Measurements from ENCODE around the gene DPP3. TPM values are rescaled to one million over a fixed set of nuclear protein-coding genes. Genes with fewer than 3 reads are reported as not detected.
"Not testable (repeated sequence)": the region's sequence is repeated elsewhere in the genome, so short reads cannot be mapped to it uniquely, and the experiment has no call there.

DPP3 gene
- total RNA-seq, 1 donor from 2014 or later: 21.2 TPM

- DNase-seq: no peak
These were observed 52.5 kb downstream of the DPP3 start for GRCh38 chr11:66532784-66533183.

- no peak for DNase-seq
These were observed 59.1 kb downstream of the DPP3 start for GRCh38 chr11:66539170-66539869.

DNA sequence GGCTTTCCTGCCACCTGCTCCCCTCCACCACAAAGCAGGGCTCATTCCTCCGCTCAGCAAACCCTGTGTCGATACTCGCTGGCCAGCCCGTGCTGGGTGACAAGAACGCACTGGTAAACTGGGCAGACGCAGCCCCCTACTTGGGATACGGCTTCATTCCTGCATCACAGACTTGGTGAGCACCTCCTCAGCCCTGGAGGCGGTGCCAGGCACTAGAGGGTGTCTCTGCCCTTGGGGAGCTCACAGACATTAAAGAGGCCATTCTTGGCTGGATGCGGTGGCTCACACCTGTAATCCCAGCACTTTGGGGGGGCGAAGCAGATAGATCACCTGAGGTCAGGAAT is 59.6 kb downstream of the DPP3 start:
- no peak for DNase-seq

GRCh38 chr11:66540598-66540997 is 60.4 kb downstream of the DPP3 start:
- DNase-seq: not testable (repeated sequence)

DNA sequence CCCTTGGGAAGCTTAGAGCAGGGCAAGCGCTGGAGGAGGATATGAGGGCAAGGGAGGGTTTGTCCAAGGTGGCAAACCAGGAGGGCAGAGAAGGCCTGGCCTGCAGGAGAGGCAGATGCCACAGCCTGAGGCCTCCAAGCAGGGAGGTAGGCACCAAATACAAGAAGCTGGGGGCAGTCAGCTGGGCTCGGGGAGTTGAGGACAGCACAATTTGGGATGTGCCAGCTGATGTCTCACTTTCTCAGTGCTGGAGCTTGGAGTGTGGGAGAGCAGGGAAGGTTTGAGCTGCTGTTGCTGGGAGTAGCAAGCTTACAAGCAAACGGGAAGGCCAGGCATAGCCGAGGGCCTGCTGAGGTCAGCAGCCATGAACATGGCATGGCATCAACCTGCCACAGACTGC is 61.7 kb downstream of the DPP3 start:
- no peak for DNase-seq

DNA sequence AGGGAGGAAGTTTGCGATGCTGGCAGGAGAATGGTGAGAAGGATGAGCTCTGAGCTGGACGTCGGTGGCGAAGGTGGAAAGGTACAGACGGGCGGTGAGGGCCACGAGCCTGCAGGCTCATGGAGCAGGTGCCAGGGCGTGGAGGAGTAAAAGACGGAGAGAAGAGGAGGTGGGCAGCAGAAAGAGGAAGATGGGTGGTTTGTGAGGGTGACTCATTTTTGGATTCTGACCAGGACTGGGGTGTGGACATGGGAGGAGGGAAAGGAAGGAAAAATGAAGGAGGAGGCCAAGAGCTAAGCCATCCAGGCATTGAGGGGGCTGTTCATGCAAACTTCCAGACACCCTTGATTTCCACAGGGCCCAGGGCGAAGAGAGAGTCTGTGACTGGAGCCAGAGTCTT is 62.1 kb downstream of the DPP3 start:
- DNase-seq: no peak

- peak; percentile 82 for DNase-seq
These were observed 63.3 kb downstream of the DPP3 start for GRCh38 chr11:66543263-66544107.

DNA sequence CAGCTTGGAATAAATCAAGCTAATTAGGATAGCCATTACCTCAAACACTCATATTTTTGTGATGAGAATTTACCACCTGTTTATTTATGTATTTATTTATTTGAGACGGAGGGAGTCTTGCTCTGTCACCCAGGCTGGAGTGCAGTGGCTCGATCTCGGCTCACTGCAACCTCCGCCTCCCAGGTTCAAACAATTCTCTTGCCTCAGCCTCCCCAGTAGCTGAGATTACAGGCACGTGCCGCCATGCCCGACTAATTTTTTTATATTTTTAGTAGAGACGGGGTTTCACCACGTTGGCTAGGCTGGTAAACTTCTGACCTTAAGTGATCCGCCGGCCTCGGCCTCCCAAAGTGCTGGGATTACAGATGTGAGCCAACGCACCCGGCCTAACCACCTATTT is 64.7 kb downstream of the DPP3 start:
- not testable (repeated sequence) for DNase-seq

DNA sequence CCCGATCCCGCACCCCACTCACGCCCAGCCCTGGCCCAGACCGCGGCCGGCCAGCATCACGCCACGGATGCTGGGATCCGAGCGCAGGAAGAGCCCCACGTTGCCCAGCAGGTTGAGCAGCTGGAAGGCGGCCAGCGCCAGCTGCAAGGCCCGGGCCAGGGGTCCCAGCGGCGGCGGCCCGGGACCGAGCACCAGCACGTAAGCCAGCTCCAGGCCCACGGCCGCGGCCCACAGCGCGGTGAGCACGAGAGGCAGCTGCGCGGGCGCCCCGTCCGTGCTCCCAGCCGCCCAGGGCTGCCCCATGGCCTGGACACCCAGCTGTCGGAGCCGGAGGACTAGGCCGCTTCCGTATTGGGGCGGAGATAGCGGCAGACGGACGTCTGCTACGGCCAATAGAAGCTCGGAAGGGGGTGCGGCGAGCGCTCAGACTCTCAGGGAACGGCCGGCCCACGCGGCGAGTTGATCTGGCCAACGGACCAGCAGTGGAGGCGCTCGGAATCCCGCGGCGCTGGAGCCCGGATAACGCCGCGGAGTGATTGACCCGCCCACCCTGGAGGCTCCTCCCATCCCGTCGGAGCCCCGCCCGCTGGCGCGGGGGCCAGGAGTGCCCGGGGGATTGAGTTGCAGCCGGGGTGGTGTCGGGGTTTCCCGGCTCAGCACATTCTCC is 65.6 kb downstream of the DPP3 start, which contains the start of gene ZDHHC24:
Gene ZDHHC24, minus strand, starts transcription at position 348 of the 667 bp plus-strand sequence. Its CDS starts 45 bp downstream, at position 303.
- peak; percentile 96 for DNase-seq

DNA sequence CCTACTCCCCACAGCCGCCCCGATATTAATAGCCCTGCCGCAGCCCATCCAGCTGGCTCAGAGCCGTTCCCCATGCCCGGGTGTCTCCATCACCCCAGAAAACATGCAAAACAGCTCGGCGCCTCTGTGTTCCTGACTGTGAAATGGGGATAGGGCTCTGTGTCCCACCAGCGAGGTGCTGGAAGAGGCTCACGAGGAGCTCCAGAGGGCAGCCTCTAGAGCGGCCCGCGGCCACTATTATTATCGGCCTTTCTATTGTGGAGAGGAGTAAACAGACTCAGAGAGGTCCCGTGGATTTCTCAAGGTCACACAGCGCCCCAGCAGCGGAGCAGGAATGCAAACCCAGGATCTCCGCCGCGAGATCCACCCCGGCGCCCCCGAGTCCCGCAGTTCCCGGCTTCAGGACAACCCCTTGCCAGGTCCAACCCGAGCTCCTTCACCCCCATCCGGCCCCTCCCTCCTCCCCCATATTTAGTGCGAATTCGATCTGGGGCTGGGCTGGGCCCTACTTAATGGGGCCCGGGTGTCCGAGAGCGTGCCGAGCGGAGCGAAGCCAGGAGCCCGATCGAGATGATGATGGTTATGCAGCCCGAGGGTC is 66.2 kb downstream of the DPP3 start, which contains the start of gene ACTN3:
Gene ACTN3, plus strand, starts transcription at position 536 of the 598 bp plus-strand sequence. Its CDS starts 35 bp downstream, at position 571.
- DNase-seq: peak; percentile 72

DNA sequence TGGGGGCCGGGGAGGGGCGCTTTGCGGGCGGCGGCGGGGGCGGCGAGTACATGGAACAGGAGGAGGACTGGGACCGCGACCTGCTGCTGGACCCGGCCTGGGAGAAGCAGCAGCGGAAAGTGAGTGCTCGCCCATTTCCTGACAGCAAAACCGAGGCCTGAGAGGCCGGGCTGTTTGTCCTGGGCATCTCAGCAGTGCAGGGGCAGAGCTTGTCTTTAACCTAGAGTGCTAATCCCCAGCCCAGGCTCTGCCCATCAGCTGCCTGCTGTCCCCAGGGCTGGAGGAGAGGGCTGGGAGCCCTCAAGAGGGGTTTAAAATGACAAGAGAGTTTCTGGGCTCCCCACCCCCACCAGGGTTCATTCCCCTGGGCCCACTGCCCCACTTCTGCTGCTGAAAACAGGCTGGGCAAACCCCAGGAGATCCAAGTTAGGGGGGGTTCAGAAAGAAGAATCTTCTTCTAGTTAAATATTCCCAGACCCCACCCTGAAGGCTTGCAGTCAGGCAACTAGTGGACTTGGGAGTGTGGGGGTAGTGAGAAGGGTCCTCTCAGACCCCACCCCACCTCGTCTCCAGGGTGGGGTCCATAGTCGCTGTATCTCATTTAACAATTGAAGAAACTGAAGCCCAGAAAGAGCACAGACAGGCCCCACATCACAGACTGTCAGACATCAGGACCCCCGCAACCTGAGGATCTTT is 66.9 kb downstream of the DPP3 start:
- DNase-seq: peak; percentile 49

- peak; percentile 74 for DNase-seq
These were observed 67.4 kb downstream of the DPP3 start for GRCh38 chr11:66547662-66548009.

DNA sequence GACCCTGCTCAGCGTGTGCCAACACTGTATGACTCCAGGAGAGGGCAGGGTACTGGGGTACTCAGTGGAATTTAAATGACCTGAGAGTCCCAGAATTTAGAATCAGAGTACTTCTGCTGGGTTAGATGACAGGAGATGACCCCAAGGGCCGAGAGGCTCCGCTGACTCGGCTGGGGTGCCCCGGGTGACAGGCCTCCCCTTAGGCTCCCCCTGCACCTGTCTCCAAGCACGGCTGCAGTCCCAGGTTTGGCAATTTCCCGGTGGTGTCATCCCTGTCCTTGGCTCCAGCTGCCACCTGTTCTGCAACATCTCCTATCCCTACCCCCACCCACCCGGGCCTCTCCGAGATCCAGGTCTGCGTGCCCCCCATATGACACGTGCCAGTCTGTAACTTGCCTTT is 67.8 kb downstream of the DPP3 start:
- DNase-seq: peak; percentile 54

DNA sequence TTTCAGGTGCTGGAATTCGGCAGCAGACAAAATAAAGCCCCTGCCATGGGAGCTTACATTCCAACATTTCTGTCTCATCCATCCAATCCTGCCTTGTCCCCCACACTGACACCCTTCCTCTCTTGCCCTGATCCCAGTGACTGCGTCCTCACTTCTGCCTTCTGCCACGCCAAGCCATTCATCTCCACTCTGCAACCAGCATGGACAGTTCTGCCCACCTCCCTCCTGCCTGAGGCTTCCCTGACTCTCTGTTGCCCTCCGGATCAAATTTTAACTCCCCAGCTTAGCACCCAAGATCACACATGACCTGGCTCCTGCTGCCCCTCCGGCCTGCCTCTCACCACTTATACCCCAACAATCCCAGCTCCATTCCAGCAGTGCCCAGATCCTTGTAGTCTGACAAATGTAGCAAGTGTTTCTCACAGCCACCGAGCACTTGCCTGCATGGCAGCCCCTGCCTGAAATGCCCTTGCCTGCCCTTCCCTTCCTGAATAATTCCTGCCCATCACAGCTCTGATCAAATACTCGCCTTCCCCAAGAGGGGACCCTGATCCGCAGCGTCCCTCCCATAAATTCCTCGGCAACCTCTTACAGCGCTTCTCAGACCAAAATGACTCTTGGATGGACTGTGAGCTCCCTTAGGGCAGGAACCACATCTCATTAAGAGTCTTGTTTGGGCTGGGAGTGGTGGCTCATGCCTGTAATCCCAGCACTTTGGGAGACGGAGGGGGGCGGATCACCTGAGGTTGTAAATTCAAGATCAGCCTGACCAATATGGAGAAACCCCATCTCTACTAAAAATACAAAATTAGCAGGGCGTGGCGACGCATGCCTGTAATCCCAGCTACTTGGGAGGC is 68.8 kb downstream of the DPP3 start:
- DNase-seq: peak; percentile 12

DNA sequence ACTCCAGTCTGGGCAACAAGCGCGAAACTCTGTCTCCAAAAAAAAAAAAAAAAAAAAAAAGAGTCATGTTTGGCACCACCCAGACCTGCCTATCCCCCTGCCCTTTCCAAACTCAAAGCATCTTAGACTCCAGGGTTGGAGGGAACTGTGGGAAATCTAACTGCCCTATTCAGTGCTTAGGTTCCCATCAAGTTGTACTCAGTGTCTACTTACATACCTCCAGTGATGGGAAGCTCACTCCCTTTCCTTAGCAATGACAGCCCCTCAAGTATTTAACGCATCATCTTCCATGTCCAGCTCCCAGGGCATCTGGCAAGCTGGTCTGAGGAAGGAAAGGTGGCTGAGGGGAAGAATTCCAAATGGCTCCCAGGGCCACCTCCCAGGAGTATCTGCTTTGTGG is 69.5 kb downstream of the DPP3 start:
- no peak for DNase-seq

- no peak for DNase-seq
These were observed 70.7 kb downstream of the DPP3 start for GRCh38 chr11:66550887-66551286.

- DNase-seq: no peak
These were observed 74.4 kb downstream of the DPP3 start for GRCh38 chr11:66554602-66555001.

DNA sequence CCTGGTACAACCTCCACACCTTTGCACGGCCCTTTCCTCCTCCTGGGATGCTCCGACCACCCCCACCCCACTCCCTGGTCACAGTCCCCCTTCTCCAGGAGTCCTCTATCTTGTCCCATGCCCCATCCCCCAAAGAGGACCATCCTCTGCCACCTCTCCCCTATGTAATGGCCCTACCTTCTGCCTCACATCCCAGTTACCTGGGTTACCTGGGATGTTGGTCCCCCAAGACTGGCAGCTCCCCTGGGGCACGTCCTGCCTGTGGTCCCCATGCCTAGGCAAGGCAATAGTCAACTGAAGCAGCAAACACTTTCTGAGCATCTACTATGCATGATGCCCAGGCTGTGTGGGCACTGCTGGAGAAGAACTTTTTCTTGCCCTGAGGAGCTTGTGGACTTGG is 75.2 kb downstream of the DPP3 start:
- DNase-seq: no peak

- DNase-seq: no peak
These were observed 75.9 kb downstream of the DPP3 start for GRCh38 chr11:66556086-66556485.

GRCh38 chr11:66557733-66558326 is 77.6 kb downstream of the DPP3 start:
- no peak for DNase-seq

All from tongue (tissue), 2 donors.